Measurements from ENCODE around the gene AKR1E2.

Gene AKR1E2

GRCh38 chr10:4825868-4826791 is at the start of gene AKR1E2:
AKR1E2 (plus strand) TSS chr10:4826207; CDS start chr10:4826325, 118 bp downstream.
- peak; percentile 82 for DNase-seq
- Mint-ChIP-seq H3K36me3 (ENCODE audit: low read depth) (peaks cover 6% of the 10 kb centered on the region), H3K9me3 (peaks cover 3% of the 10 kb centered on the region), H3K4me1 (ENCODE audit: low read depth) (peaks cover 18% of the 10 kb centered on the region), H3K27me3 (peaks cover 49% of the 10 kb centered on the region), H3K27ac (peak within 1 kb of the TSS; percentile 76), H3K4me3 (peak within 1 kb of the TSS; percentile 74)

DNA sequence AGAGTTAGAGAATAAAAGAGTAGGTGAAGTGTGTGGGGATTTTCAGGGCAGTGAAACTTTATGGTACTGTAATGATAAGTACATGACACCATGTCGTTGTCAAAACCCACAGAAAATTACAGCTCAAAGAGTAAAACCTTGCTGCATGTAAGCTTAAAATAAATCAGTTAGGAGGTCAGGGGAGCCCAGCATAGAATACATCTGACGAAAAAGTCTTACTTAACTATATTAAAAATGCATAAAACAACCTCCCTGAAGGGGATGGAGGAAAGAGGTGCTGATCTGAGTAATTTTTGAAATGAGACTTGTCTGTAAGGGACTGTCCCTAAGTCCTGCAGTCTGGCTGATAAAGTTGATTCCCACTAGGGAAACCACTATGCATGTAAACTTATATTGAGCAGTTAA is 49.8 kb upstream of the AKR1E2 start:
- peaks cover 41% of the 10 kb centered on the region for H3K27me3 Mint-ChIP-seq
- no peak overlapping the region for H3K4me3 Mint-ChIP-seq
- DNase-seq: no peak
- no peaks in the 10 kb centered on the region for H3K36me3 Mint-ChIP-seq (ENCODE audit: low read depth)
- H3K4me1 Mint-ChIP-seq (ENCODE audit: low read depth): peaks cover 14% of the 10 kb centered on the region
- peak overlapping the region; percentile 90 for H3K27ac Mint-ChIP-seq
- no peaks in the 10 kb centered on the region for H3K9me3 Mint-ChIP-seq

- H3K27me3 Mint-ChIP-seq: peaks cover 43% of the 10 kb centered on the region
- H3K9me3 Mint-ChIP-seq: no peaks in the 10 kb centered on the region
- no peak for DNase-seq
- H3K4me3 Mint-ChIP-seq: no peak overlapping the region
- peaks cover 14% of the 10 kb centered on the region for H3K4me1 Mint-ChIP-seq (ENCODE audit: low read depth)
- no peak overlapping the region for H3K27ac Mint-ChIP-seq
- no peaks in the 10 kb centered on the region for H3K36me3 Mint-ChIP-seq (ENCODE audit: low read depth)
Observed at GRCh38 chr10:4778761-4779160, 47.2 kb upstream of the AKR1E2 start.

DNA sequence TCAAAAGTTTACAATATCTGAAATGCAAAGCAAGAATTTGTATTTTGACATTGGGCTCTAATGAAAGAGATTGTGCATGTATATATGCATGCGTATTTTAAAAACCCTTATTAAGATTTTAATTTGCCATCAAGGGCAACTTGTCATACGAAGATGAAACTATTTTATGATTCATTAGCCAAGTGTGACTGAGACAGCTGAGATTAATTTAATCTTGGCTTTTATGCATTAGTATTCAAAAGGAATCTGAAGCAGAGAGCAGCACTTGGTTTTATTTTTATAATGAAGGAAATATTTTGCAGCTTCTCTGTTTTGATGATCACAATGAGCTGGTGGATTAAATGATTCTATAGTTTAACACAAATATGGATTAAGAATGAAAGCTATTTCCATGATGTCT is 45.9 kb upstream of the AKR1E2 start:
- Mint-ChIP-seq H3K9me3 (no peaks in the 10 kb centered on the region), H3K4me3 (no peak overlapping the region), H3K27me3 (peaks cover 40% of the 10 kb centered on the region), H3K27ac (no peak overlapping the region), H3K36me3 (ENCODE audit: low read depth) (no peaks in the 10 kb centered on the region), H3K4me1 (ENCODE audit: low read depth) (peaks cover 14% of the 10 kb centered on the region)
- DNase-seq: no peak

- no peak for DNase-seq
- H3K36me3 Mint-ChIP-seq (ENCODE audit: low read depth): no peaks in the 10 kb centered on the region
- no peaks in the 10 kb centered on the region for H3K9me3 Mint-ChIP-seq
- H3K27me3 Mint-ChIP-seq: peaks cover 46% of the 10 kb centered on the region
- peaks cover 10% of the 10 kb centered on the region for H3K4me1 Mint-ChIP-seq (ENCODE audit: low read depth)
- no peak overlapping the region for H3K27ac Mint-ChIP-seq
- H3K4me3 Mint-ChIP-seq: no peak overlapping the region
Observed at GRCh38 chr10:4780782-4781181, 45.2 kb upstream of the AKR1E2 start.

DNA sequence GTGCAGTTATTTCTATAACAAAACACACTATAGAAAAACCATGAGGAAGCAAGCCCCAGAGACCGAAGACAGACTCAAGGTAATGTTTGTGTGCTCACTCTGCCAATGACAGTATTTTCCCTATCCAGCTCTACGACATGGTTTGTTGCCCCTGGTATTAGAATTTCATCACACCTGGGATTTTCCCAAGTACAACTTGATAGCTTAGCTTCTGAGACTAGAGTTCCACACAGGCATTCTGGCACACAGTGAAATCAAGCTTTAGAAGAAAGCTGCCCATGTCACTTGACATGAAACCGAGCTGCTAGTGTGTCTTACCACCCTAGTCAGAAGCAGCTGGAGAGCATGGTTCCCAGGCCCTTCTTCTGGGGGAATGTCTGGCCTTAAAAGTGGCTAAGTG is 44.1 kb upstream of the AKR1E2 start:
- no peak for DNase-seq
- Mint-ChIP-seq H3K36me3 (ENCODE audit: low read depth) (no peaks in the 10 kb centered on the region), H3K9me3 (no peaks in the 10 kb centered on the region), H3K4me1 (ENCODE audit: low read depth) (no peaks in the 10 kb centered on the region), H3K4me3 (no peak overlapping the region), H3K27ac (no peak overlapping the region), H3K27me3 (peaks cover 53% of the 10 kb centered on the region)

- Mint-ChIP-seq H3K4me1 (ENCODE audit: low read depth) (no peaks in the 10 kb centered on the region), H3K27ac (no peak overlapping the region), H3K27me3 (peaks cover 45% of the 10 kb centered on the region), H3K4me3 (no peak overlapping the region), H3K36me3 (ENCODE audit: low read depth) (no peaks in the 10 kb centered on the region), H3K9me3 (no peaks in the 10 kb centered on the region)
- no peak for DNase-seq
Observed at GRCh38 chr10:4784667-4785333, 41.2 kb upstream of the AKR1E2 start.

DNA sequence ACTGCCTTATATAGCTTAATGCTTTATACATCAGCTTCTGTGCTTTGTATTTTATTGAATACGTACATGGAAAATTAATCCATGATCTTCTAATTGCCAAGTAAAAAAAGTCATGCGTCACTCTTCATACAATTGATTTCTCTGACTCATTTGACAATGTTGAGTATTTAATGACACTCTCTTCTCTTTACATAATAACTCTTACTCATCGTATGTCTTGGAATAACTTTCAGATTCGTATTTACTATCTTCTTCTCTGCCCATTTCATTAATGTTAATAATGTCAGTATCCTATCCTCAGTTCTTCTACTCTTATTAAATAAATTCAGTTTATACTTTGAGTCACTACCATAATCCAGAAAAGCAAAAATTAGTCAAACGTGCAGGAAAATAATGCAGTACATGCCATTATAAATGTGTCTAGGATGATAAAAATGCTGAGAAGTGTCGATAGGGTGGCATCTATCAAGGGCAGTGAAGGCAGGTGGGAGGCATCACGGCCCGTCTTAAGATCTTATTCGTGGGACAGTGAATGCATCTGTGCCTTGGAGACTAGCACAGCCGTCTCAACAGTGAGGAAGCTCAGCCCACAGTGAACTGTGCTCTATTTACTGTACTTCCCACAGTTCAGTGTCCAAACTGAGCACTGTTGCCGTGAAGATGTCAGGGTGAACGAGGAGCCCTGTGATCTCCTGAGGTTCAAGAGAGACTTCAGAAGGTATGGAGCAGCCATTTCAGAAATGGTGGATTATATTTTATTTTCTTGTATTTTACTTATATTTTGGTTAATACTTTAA is 39.8 kb upstream of the AKR1E2 start:
- Mint-ChIP-seq H3K4me1 (ENCODE audit: low read depth) (no peaks in the 10 kb centered on the region), H3K27ac (no peak overlapping the region), H3K4me3 (no peak overlapping the region), H3K9me3 (no peaks in the 10 kb centered on the region), H3K36me3 (ENCODE audit: low read depth) (no peaks in the 10 kb centered on the region), H3K27me3 (peaks cover 47% of the 10 kb centered on the region)
- no peak for DNase-seq

GRCh38 chr10:4790045-4790444 is 36.0 kb upstream of the AKR1E2 start:
- no peaks in the 10 kb centered on the region for H3K36me3 Mint-ChIP-seq (ENCODE audit: low read depth)

GRCh38 chr10:4790922-4791321 is 35.1 kb upstream of the AKR1E2 start:
- H3K4me3 Mint-ChIP-seq: no peak overlapping the region
- peaks cover 21% of the 10 kb centered on the region for H3K27me3 Mint-ChIP-seq
- no peaks in the 10 kb centered on the region for H3K36me3 Mint-ChIP-seq (ENCODE audit: low read depth)
- H3K9me3 Mint-ChIP-seq: no peaks in the 10 kb centered on the region
- no peak overlapping the region for H3K27ac Mint-ChIP-seq
- no peak for DNase-seq
- no peaks in the 10 kb centered on the region for H3K4me1 Mint-ChIP-seq (ENCODE audit: low read depth)

More at GRCh38 chr10:4790045-4790444, 36.0 kb upstream of the AKR1E2 start:
- Mint-ChIP-seq H3K27ac (no peak overlapping the region), H3K4me3 (no peak overlapping the region), H3K9me3 (no peaks in the 10 kb centered on the region), H3K27me3 (peaks cover 20% of the 10 kb centered on the region), H3K4me1 (ENCODE audit: low read depth) (no peaks in the 10 kb centered on the region)
- DNase-seq: no peak

GRCh38 chr10:4792381-4792780 is 33.6 kb upstream of the AKR1E2 start:
- Mint-ChIP-seq H3K27ac (no peak overlapping the region), H3K9me3 (no peaks in the 10 kb centered on the region), H3K4me3 (no peak overlapping the region), H3K36me3 (ENCODE audit: low read depth) (no peaks in the 10 kb centered on the region), H3K27me3 (peaks cover 21% of the 10 kb centered on the region), H3K4me1 (ENCODE audit: low read depth) (no peaks in the 10 kb centered on the region)
- DNase-seq: no peak

GRCh38 chr10:4801405-4801804 is 24.6 kb upstream of the AKR1E2 start:
- Mint-ChIP-seq H3K36me3 (ENCODE audit: low read depth) (no peaks in the 10 kb centered on the region), H3K27ac (no peak overlapping the region), H3K9me3 (no peaks in the 10 kb centered on the region), H3K4me1 (ENCODE audit: low read depth) (no peaks in the 10 kb centered on the region), H3K27me3 (peaks cover 34% of the 10 kb centered on the region), H3K4me3 (no peak overlapping the region)
- DNase-seq: no peak

GRCh38 chr10:4802711-4803487 is 23.1 kb upstream of the AKR1E2 start:
- Mint-ChIP-seq H3K27ac (no peak overlapping the region), H3K4me1 (ENCODE audit: low read depth) (no peaks in the 10 kb centered on the region), H3K36me3 (ENCODE audit: low read depth) (no peaks in the 10 kb centered on the region), H3K9me3 (no peaks in the 10 kb centered on the region), H3K27me3 (peaks cover 29% of the 10 kb centered on the region), H3K4me3 (no peak overlapping the region)
- no peak for DNase-seq

- H3K4me1 Mint-ChIP-seq (ENCODE audit: low read depth): no peaks in the 10 kb centered on the region
- no peaks in the 10 kb centered on the region for H3K9me3 Mint-ChIP-seq
- no peak for DNase-seq
- no peak overlapping the region for H3K4me3 Mint-ChIP-seq
- no peak overlapping the region for H3K27ac Mint-ChIP-seq
- no peaks in the 10 kb centered on the region for H3K36me3 Mint-ChIP-seq (ENCODE audit: low read depth)
- H3K27me3 Mint-ChIP-seq: peaks cover 23% of the 10 kb centered on the region
Observed at GRCh38 chr10:4803822-4804221, 22.2 kb upstream of the AKR1E2 start.

All from activated T-cell treated with anti-CD3 and anti-CD28 coated beads, Interleukin-2, amount 50 U/mL, for 24 hours (primary cell).